ENCODE data around the gene ITLN2.
A peak's percentile ranks its signal among the peaks of the same experiment; 100 is the strongest.
"Not testable (repeated sequence)": the region's sequence is repeated elsewhere in the genome, so short reads cannot be mapped to it uniquely, and the experiment has no call there.

Gene ITLN2

DNA sequence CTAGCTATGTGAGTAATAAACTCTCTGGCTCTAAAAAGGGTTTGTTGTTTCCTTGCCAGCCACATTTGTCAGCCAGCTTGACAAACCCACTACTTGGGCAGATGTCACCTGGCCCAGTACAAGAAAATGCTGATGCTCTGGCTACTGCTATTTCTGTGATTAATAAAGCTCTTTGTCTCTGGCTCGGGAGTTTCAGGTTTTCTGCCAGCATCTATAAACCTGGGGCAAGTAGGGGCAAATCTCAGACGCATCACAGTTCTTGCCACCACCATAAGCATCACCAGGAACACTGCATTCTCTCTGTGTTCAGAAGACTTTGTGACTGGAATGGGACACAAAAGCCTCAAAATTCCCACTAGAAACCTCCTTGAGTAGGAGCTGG lies 2.5 kb downstream of the ITLN2 start:
- DNase-seq = no peak

DNA sequence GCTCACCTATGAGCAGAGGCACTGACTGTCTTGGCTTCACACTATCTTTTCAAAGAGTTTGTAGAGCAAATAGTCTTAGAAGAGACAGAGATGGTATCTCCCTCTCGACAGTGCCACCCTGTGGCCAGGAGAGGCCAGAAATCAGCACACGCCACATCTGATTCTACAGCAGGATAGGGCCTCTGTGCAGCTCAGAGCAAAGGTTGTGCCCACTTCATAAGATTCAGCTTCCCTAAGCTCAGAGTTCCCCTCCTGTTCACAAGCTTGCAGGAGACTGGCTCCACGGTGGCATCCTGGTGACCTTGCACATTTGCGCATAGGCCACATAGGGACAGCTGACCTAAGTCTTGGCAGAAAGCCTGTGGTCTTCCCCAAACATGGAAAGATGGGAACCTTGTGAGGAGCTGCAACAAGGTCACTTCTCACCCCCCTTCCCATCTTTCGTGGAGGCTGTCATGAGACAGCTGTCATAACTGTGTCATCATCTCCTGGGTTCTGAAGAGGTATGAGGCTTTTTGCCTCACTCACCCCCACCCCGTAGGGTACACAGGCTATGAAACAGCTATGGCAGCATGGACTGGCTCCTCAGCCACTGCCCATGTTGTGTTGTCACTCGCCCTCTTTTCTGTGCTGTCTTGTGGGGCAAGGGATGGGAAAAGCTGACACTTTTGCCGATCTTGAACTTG lies 3.0 kb downstream of the ITLN2 start:
- peak; percentile 54 for DNase-seq

DNA sequence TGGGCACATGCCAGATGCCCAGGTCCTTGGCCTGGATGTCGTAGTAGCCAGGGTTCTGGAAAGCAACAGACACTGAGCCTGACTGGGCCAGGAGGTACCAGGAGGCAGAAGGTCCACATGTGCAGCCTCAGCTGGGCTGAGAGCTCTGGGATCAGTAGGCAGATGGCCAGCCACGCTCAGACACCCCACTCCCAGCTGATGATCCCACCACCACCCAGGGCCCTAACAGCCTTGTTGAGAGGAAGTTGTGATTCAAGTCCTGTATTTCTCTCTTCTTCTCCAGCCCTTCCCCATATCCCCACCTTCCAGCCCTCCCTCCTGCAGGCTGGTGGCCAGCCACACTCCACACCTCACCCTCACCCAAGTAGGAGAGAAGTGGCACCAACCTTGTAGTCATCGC lies 4.0 kb downstream of the ITLN2 start:
- DNase-seq = no peak

DNA sequence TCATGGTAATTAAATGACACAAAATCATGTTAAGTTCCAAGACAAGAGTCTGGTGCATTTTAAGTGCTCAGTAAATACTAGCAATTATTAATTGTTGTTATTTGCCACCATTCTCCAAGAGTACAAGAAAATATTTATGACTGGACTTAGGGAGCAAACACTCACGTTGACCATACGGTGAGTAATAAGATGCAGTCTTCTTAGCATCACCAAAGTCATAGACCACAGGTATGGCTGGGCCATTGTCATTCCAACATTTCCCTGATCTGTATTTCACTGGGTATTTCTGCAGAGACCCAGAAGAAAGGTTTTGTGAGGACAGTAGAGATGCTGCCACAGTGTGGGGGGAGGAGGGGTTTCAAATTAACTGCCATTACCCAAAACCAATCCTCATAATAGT lies 4.7 kb downstream of the ITLN2 start:
- no peak for DNase-seq

DNA sequence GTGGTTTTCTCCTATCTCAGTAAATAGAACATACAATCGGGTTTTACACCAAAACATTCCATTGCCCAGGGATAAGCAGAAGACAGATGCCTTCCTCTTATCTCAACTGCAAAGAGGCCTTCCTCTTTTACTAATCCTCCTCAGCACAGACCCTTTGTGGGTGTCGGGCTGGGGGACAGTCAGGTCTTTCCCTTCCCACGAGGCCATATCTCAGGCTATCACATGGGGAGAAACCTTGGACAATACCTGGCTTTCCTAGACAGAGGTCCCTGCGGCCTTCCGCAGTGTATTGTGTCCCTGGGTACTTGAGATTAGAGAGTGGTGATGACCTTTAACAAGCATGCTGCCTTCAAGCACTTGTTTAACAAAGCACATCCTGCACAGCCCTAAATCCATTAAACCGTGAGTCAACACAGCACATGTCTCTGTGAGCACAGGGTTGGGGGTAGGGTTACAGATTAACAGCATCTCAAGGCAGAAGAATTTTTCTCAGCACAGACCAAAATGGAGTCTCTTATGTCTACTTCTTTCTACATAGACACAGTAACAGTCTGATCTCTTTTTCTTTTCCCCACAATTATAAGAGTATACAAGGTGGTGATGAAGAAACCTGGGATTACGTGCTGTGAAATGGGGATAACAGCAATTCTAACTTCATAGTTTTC lies 5.3 kb downstream of the ITLN2 start:
- DNase-seq = peak; percentile 70

DNA sequence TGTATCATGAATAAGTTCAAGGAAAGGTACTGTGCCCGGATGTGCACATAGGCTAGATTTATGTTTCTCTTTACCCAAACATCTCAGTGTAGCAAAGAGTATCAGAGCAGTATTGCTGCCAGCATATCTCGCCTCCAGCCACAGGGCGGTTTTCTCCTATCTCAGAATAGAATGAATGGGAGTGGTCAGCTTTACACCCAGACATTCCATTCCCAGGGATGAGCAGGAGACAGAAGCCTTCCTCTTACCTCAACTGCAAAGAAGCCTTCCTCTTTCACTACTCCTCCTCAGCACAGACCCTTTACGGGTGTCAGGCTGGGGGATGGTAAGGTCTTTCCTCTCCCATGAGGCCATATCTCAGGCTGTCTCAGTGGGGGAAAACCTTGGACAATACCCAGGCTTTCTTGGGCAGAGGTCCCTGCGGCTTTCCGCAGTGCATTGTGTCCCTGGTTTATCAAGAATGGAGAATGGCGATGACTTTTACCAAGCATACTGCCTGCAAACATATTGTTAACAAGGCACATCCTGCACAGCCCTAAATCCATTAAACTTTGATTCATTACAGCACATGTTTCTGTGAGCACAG lies 7.3 kb downstream of the ITLN2 start:
- DNase-seq = not testable (repeated sequence)

DNA sequence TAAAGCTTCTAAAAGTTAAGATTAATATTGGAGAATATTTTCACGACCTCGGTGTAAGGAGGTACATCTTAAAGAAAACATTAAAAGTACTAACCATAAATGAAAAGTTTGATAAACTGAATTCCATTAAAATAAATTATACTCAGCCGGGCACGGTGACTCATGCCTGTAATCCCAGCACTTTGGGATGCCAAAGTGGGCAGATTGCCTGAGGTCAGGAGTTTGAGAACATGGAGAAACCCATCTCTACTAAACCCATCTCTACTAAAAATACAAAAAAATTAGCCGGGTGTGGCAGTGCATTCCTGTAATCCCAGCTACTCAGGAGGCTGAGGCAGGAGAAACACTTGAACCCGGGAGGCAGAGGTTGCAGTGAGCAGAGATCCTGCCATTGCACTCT lies 8.7 kb downstream of the ITLN2 start:
- not testable (repeated sequence) for DNase-seq

DNA sequence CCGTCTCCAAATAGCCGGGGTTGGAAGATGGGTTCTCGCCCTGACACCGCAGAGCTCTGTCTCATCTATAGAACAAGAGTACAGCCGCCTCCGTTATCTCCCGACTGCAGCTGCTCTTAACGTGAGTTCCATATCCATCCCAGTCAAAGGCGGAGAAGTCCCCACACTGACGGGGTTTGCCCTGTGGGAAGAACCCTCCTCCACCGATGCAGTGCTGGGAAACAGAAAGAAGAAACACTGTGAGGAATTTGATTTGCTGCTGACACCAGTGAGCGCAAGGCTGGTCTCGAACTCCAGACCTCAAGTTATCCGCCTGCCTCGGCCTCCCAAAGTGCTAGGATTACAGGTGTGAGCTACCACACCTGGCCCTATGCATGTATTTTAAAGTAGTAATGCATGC lies 9.5 kb downstream of the ITLN2 start:
- DNase-seq = no peak

DNA sequence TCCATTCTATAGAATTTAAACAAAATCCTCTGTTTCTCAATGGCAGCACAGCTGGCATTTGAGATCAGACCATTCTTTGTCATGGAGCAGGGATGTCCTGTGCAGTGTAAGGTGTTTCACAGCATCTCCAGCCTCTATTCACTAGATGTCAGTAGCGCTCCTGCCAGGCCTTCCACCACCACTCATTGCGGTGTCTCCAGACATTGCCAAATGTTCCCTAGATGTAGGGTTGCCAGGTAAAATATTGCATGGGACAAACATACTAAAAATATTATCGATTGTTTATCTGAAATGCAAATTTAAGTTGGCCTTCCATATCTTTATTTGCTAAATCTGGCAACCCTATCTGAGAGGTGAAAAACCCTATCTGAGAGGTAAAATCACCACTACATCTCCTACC lies 11.7 kb downstream of the ITLN2 start:
- peak; percentile 25 for DNase-seq

DNA sequence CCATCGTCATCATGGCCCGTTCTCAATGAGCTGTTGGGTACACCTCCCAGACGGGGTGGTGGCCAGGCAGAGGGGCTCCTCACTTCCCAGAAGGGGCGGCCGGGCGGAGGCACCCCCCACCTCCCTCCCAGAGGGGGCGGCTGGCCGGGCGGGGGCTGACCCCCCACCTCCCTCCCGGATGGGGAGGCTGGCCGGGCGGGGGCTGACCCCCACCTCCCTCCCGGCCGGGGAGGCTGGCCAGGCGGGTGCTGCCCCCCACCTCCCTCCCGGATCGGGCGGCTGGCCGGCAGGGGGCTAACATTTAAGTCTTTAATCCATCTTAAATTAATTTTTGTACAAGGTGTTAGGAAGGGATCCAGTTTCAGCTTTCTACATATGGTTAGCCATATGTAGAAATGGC lies 17.9 kb downstream of the ITLN2 start:
- not testable (repeated sequence) for DNase-seq

DNA sequence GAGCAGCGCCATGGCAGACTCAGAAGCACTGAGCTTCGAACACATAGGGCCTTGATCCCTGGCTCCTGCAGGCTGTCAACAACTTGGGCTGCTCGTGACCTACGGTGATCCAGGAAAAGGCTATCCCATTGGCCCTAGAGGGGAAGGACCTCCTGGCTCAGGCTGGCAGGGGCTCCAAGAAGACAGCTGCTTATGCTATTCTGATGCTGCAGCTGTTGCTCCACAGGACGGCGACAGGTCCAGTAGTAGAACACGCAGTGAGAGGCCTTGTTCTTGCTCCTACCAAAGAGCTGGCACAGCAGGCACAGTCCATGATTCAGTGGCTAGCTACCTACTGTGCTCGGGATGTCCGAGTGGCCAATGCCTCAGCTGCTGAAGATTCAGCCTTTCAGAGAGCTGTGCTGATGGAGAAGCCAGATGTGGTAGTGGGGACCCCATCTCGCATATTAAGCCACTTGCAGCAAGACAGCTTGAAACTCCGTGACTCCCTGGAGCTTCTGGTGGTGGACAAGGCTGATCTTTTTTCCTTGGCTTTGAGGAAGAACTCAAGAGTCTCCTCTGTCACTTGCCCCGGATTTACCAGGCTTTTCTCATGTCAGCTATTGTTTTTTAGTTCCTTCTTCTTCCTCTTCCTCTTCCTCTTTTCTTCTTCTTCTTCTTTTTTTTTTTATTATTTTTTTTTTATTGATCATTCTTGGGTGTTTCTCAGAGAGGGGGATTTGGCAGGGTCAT lies 18.9 kb downstream of the ITLN2 start:
- DNase-seq = no peak

DNA sequence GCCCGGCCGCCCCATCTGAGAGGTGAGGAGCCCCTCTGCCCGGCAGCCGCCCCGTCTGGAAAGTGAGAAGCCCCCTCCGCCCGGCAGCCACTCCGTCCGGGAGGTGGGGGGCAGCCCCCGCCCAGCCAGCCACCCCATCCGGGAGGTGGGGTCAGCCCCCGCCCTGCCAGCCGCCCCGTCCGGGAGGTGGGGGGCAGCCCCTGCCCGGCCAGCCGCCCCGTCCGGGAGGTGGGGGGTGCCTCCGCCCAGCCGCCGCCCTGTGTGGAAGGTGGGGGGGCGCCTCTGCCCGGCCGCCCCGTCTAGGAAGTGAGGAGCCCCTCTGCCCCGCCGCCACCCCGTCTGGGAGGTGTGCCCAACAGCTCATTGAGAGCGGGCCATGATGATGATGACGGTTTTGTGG lies 21.3 kb downstream of the ITLN2 start:
- DNase-seq = not testable (repeated sequence)

DNA sequence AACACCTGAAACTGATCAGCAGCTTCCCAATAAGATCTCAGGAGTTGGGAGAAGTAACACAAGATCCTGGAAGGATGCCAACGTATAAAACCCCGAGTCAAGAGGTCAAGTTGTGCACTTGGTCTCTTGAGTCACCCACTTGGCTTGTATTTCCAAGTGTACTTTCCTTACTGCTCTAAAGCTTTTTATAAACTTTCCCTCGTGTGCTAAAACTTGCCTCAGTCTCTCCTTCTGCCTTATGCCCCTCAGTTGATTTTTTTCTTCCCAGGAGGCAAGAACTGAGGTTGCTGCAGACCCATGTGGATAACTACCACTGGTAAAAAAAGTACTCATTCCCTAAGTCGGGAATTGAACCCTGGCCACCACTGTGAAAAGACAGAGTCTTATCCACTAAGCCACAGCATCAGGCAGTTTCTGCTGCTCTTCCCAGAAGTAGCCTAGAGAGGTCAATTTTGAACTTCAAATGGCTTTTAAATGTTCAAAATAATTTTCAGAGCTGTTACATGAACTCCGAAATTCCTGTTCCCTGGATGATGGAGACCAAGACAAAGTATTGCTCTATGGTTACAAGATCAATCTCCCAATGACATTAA lies 28.9 kb downstream of the ITLN2 start:
- DNase-seq = no peak

DNA sequence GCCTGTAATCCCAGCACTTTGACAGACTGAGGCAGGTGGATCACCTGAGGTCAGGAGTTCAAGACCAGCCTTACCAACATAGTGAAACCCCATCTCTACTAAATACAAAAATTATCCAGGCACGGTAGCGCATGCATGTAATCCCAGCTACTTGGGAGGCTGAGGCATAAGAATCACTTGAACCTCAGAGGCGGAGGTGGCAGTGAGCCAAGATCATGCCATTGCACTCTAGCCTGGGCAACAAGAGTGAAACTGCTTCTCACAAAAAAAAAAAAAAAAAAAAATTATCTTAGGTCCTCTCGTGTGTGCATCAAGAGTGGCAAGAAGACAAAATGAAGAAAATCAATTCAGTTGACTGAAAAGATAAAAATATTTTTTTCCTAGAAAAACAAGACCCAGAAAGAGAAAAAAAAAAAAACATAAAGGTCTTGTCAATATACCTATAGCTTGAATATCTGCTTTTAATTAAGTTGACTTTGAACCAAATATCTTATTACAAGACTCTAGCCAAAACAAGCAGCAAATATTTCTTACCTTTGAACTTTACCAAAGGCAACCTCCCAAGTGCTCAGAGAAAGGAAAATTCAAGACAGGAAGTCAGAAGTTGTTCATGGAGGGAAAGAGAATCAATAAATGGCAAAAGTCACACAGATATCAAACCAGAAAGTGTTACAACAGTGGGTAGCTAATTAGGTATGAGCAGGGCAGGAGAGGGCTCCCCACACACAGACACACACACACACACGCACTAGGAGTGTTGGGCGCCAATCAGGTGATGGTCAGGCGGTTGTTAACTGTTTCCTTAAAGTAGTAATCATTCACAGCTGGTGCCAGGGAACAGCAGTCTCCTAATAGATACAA lies 29.6 kb downstream of the ITLN2 start:
- no peak for DNase-seq

DNA sequence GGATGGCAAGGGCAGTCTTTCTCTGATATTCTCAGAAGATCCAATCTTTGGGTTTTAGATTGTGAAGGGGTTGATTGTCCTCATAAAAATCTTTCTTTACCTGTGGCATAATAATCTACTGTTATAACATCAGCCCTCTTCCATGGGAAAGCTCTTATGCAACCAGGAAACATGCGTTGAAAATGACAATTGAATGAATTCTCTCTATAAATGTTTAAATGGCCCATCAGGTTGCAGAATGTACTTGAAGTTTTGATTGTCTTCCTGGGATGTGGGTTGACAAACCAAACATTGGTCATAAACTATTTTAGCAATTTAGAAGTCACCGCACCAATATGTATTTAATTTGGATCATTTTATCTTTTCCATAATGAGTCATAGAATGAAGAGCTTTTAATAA lies 37.9 kb downstream of the ITLN2 start:
- DNase-seq = no peak

DNA sequence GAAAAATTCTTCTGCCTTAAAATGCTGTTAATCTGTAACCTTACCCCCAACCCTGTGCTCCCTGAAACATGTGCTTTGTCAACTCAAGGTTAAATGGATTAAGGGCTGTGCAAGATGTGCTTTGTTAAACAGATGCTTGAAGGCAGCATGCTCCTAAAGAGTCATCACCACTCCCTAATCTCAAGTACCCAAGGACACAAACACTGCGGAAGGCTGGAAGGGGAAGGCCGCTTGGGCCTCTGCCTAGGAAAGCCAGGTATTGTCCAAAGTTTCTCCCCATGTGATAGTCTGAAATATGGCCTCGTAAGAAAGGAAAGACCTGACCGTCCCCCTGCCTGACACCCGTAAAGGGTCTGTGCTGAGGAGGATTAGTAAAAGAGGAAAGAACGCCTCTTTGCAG lies 41.4 kb downstream of the ITLN2 start:
- not testable (repeated sequence) for DNase-seq

DNA sequence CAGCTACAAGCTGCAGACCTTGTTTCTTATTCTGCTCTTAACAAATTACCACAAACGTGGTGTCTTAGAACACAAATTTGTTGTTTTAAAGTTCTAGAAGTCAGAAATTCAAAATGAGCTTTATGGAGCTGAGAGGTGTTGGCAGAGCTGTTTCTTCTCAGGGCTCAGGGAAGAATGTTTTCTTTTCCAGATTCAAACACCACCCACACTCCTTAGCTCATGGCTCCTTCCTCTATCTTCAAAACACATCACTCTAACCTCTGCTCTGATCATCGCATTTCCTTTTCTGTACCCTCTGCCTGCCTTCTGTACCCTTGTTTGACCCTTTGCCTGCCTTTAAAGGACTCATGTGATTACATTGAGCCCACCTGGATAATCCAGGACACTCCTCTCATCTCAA lies 42.7 kb downstream of the ITLN2 start:
- no peak for DNase-seq

DNA sequence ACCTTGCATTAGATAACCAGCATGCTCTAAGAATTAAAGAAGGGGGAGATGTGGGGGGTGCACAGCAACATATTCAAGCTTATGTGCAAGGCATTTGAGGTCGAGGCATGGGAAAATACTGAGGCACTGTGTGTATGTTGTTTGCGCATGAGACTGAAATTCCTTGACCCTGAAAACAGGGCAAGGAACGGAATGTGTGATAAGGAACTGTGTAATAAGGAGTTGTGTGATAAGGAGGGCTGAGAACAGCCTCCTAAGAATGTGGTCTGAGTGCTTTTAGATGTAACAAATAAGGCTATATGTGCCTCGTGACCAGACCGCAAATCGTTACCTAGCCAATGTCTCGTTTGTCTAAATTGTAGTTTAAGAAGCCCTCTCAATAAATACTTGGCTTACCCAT lies 43.2 kb downstream of the ITLN2 start:
- DNase-seq = no peak

DNA sequence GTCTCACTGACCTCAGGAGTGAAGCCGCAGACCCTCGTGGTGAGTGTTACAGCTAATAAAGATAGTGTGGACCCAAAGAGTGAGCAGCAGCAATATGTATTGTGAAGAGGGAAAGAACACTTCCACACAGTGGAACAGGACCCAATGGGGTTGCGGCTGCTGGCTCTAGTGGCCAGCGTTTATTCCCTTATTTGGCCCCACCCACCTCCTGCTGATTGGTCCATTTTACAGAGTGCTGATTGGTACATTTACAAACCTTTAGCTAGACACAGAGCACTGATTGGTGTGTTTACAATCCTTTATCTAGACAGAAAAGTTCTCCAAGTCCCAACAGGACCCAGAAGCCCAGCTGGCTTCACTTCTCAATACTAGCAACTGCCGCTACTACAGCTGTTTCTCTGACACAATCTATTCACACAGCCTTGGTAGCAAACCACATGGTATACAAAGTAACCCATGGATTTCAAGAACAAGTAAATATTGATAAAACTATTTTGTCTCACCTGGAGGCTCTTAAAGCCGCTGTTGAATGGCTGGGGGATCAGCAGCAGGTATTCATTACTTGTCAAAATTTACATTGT lies 44.3 kb downstream of the ITLN2 start:
- DNase-seq = no peak

DNA sequence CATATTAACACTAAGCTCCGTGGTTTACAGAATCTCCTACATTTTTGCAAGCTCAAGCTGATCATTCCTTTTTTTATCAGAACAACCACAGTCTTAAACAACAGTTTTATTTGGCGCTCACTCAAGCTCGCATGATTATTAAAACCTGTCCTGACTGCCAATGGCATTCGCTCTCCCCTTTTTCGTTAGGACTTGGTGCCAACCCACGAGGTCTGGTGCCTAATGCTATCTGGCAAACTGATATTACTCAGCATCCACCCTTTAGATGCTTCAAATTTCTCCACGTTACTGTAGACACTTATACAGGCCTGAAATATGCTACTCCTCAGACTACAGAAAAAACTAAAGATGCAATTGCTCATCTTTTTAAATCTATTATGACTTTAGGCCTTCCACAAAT lies 46.6 kb downstream of the ITLN2 start:
- no peak for DNase-seq

DNA sequence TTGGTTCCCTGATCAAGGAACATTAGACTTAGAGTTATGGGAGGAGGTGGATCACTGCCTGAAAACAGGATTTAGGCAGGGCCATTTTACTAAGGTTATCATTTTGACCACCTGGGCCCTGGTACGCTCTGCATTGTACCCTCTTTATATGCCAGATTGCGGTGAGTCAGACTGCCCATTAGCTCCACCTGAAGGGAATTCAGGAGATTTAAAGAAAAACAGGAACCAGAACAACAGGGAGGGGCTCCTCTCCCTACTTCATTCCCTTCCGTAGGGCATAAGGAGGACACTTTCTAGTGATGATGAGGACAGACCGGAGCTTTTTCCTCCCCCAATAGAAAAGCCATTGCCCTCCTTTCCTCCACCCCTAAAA lies 49.0 kb downstream of the ITLN2 start:
- no peak for DNase-seq

All from NCI-H2029 (cell line).